ENCODE results near the gene CCDC89.

Gene CCDC89

GRCh38 chr11:85698195-85698594 is 12.2 kb upstream of the CCDC89 start:
- no peaks in the 10 kb centered on the region for H3K79me2 ChIP-seq (ENCODE audit: insufficient read depth, low read depth)
- TF ChIP-seq CTCF (conservative IDR thresholded peaks at IDR 0.05; ENCODE audit: low read depth, low read length), result no peak
- H3K27ac ChIP-seq, result no peak overlapping the region
- no peak overlapping the region for H3K4me2 ChIP-seq
- no peak overlapping the region for H3K9ac ChIP-seq
- no peaks in the 10 kb centered on the region for H3K27me3 ChIP-seq (ENCODE audit: insufficient read depth, low read depth)
- H2AFZ ChIP-seq (ENCODE audit: low read depth), result no peak overlapping the region
- peaks cover 5% of the 10 kb centered on the region for H3K4me1 ChIP-seq (ENCODE audit: low read depth, poor library complexity, severe bottlenecking)
- H3K4me3 ChIP-seq (IDR thresholded peaks at IDR 0.05; ENCODE audit: insufficient read depth, low read depth, low read length), result no peak overlapping the region
- no peaks in the 10 kb centered on the region for H3K36me3 ChIP-seq (ENCODE audit: insufficient read depth)
- H4K20me1 ChIP-seq (ENCODE audit: insufficient read depth), result no peaks in the 10 kb centered on the region

- Histone ChIP-seq H3K4me2 (no peak overlapping the region), H3K27me3 (ENCODE audit: insufficient read depth, low read depth) (no peaks in the 10 kb centered on the region), H3K36me3 (ENCODE audit: insufficient read depth) (no peaks in the 10 kb centered on the region), H4K20me1 (ENCODE audit: insufficient read depth) (no peaks in the 10 kb centered on the region), H3K9ac (no peak overlapping the region), H2AFZ (ENCODE audit: low read depth) (no peak overlapping the region), H3K79me2 (ENCODE audit: insufficient read depth, low read depth) (no peaks in the 10 kb centered on the region), H3K4me1 (ENCODE audit: low read depth, poor library complexity, severe bottlenecking) (peaks cover 5% of the 10 kb centered on the region), H3K27ac (no peak overlapping the region), H3K4me3 (IDR thresholded peaks at IDR 0.05; ENCODE audit: insufficient read depth, low read depth, low read length) (no peak overlapping the region)
- TF ChIP-seq CTCF (conservative IDR thresholded peaks at IDR 0.05; ENCODE audit: low read depth, low read length), result no peak
Measured at GRCh38 chr11:85697747-85698146, 11.8 kb upstream of the CCDC89 start.

DNA sequence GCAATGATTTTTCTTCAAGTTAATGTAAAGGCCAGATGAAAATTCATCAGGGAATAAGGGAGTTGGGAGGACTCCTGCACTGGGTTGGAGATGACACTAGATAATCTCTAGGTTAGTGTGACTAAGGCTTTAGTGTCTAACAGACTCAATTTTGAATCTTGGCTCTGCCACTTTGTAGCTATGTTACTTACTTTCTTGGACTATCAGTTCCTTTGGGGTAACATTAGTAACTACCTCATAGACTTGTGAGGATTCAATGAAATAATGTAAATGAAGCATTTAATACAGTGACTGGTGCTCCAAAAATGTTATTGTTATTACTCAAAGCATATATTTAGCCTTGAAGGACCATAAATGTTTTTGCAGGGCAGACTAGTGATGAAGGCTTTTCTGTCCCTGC is 9.6 kb upstream of the CCDC89 start:
- no peak overlapping the region for H3K4me2 ChIP-seq
- H3K9ac ChIP-seq, result no peak overlapping the region
- no peak overlapping the region for H3K27ac ChIP-seq
- H3K4me1 ChIP-seq (ENCODE audit: low read depth, poor library complexity, severe bottlenecking), result peaks cover 5% of the 10 kb centered on the region
- no peaks in the 10 kb centered on the region for H3K36me3 ChIP-seq (ENCODE audit: insufficient read depth)
- no peaks in the 10 kb centered on the region for H4K20me1 ChIP-seq (ENCODE audit: insufficient read depth)
- no peak overlapping the region for H3K4me3 ChIP-seq (IDR thresholded peaks at IDR 0.05; ENCODE audit: insufficient read depth, low read depth, low read length)
- no peaks in the 10 kb centered on the region for H3K79me2 ChIP-seq (ENCODE audit: insufficient read depth, low read depth)
- TF ChIP-seq CTCF (conservative IDR thresholded peaks at IDR 0.05; ENCODE audit: low read depth, low read length), result no peak
- H2AFZ ChIP-seq (ENCODE audit: low read depth), result no peak overlapping the region
- H3K27me3 ChIP-seq (ENCODE audit: insufficient read depth, low read depth), result no peaks in the 10 kb centered on the region

DNA sequence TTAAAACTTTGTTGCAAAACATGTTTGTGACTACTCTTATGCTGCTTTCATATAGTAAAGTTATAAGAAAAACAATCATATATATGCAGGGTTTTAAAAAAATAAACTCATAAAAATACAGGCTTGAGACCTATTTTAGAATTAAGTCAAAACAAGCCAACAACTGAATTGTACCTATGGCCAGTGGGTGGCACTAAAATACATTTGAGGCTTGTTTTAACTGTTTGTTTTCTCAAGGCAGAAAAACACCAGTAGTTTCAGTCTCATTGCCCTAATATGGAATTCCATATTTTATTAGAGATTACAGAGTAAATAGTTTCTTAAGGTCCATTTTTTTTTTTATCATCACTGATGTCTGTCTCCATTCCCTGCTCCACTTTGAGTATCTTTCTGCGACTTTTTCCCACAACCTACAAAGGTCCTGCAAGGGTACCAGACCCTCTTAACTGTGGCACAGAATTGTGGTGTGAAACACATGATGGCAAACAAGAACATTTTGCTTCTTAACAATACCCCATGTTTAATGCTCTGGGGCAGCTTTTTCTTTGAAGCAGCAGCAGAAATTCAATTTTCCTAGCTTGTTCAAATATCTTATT is 8.5 kb upstream of the CCDC89 start:
- Histone ChIP-seq H3K9ac (no peak overlapping the region), H3K4me2 (no peak overlapping the region), H4K20me1 (ENCODE audit: insufficient read depth) (no peaks in the 10 kb centered on the region), H3K4me1 (ENCODE audit: low read depth, poor library complexity, severe bottlenecking) (no peaks in the 10 kb centered on the region), H3K4me3 (IDR thresholded peaks at IDR 0.05; ENCODE audit: insufficient read depth, low read depth, low read length) (no peak overlapping the region), H3K27ac (no peak overlapping the region), H3K36me3 (ENCODE audit: insufficient read depth) (no peaks in the 10 kb centered on the region), H3K27me3 (ENCODE audit: insufficient read depth, low read depth) (no peaks in the 10 kb centered on the region), H2AFZ (ENCODE audit: low read depth) (no peak overlapping the region), H3K79me2 (ENCODE audit: insufficient read depth, low read depth) (no peaks in the 10 kb centered on the region)
- peak; percentile 47 for TF ChIP-seq CTCF (conservative IDR thresholded peaks at IDR 0.05; ENCODE audit: low read depth, low read length)

Data from KMS-11 (cell line).